ENCODE results near the gene CPNE6. TPM values are rescaled to one million over a fixed set of nuclear protein-coding genes. Genes with fewer than 3 reads are reported as not detected.

CPNE6 gene
- total and polyA plus RNA-seq, 2 of the 13 experiments (the other 11 are each of a cell fraction or from before 2014, with no cell fraction given), result not detected

- TF ChIP-seq TBP (CRISPR knock-in tag; IDR thresholded peaks at IDR 0.05), result no peak
- TF ChIP-seq CSRNP2 (CRISPR knock-in tag; conservative IDR thresholded peaks at IDR 0.05; ENCODE audit: low read depth), result no peak
- TF ChIP-seq CERS6 (CRISPR knock-in tag; IDR thresholded peaks at IDR 0.05), result no peak; the same call in 1 of the 2 replicates
- TF ChIP-seq ASH2L (IDR thresholded peaks at IDR 0.05; ENCODE audit: insufficient read length, low read depth, low read length), result peak; percentile 74
- TF ChIP-seq ZNF143 (CRISPR knock-in tag; IDR thresholded peaks at IDR 0.05), result peak; percentile 48; the same call in 1 of the 2 replicates
- TF ChIP-seq HNF4G (IDR thresholded peaks at IDR 0.05; ENCODE audit: borderline replicate concordance, low read depth, low read length), result peak; percentile 87
- TF ChIP-seq HNF4G (CRISPR knock-in tag; IDR thresholded peaks at IDR 0.05; ENCODE audit: borderline replicate concordance, low read depth), result peak; percentile 76; the same call in 1 of the 2 replicates
- no peak for TF ChIP-seq ZNF816 (CRISPR knock-in tag; IDR thresholded peaks at IDR 0.05; ENCODE audit: borderline replicate concordance)
- peak; percentile 90 for TF ChIP-seq NFYB (CRISPR knock-in tag; IDR thresholded peaks at IDR 0.05)
- no peak for TF ChIP-seq ZNF414 (CRISPR knock-in tag; IDR thresholded peaks at IDR 0.05)
- no peak for TF ChIP-seq ZNF207 (IDR thresholded peaks at IDR 0.05; ENCODE audit: borderline replicate concordance)
- peak; percentile 98 for TF ChIP-seq FIP1L1 (IDR thresholded peaks at IDR 0.05; ENCODE audit: borderline replicate concordance, insufficient read depth, low read depth, low read length)
- peak; percentile 96 for TF ChIP-seq RELA (CRISPR knock-in tag; IDR thresholded peaks at IDR 0.05)
- TF ChIP-seq MTF2 (CRISPR knock-in tag; IDR thresholded peaks at IDR 0.05; ENCODE audit: borderline replicate concordance), result no peak
- no peak for TF ChIP-seq SRSF9 (IDR thresholded peaks at IDR 0.05; ENCODE audit: borderline replicate concordance, insufficient read depth, low read depth, low read length, poor library complexity, severe bottlenecking)
- peak; percentile 50 for TF ChIP-seq RFX3 (CRISPR knock-in tag; IDR thresholded peaks at IDR 0.05)
- no peak for TF ChIP-seq NPAS2 (CRISPR knock-in tag; IDR thresholded peaks at IDR 0.05; ENCODE audit: borderline replicate concordance)
- TF ChIP-seq SIN3B (IDR thresholded peaks at IDR 0.05; ENCODE audit: low read length), result peak; percentile 59
- TF ChIP-seq JUND (CRISPR knock-in tag; IDR thresholded peaks at IDR 0.05), result no peak
- TF ChIP-seq SRF (IDR thresholded peaks at IDR 0.05; ENCODE audit: low read depth, low read length), result peak; percentile 32; the same call in 1 of the 2 replicates
- TF ChIP-seq CEBPZ (IDR thresholded peaks at IDR 0.05; ENCODE audit: low read length), result no peak
- peak; percentile 98 for TF ChIP-seq ZNF761 (CRISPR knock-in tag; conservative IDR thresholded peaks at IDR 0.05)
- TF ChIP-seq SALL1 (CRISPR knock-in tag; IDR thresholded peaks at IDR 0.05), result peak; percentile 99
- TF ChIP-seq ARNT2 (CRISPR knock-in tag; IDR thresholded peaks at IDR 0.05; ENCODE audit: low read depth), result peak; percentile 99
Observed at GRCh38 chr14:24095271-24096068, 24.1 kb downstream of the CPNE6 start (continued).

Measured in HepG2 (cell line).